ENCODE data around the gene GZMM. TPM values are rescaled to one million over a fixed set of nuclear protein-coding genes. Genes with fewer than 3 reads are reported as not detected.

The GZMM gene
- total and polyA plus RNA-seq, 2 of the 13 experiments (the other 11 are each of a cell fraction or from before 2014, with no cell fraction given) = 0.07 TPM; not detected in 1

- TF ChIP-seq KLF11 (CRISPR knock-in tag; IDR thresholded peaks at IDR 0.05) (0 out of 2 replicates have a peak, but pooled peaks have one; percentile 28), ZNF580 (CRISPR knock-in tag; IDR thresholded peaks at IDR 0.05; ENCODE audit: borderline replicate concordance, low read depth) (no peak), ZNF572 (CRISPR knock-in tag; IDR thresholded peaks at IDR 0.05) (0 out of 2 replicates have a peak, but pooled peaks have one; percentile 50), CCDC6 (CRISPR knock-in tag; IDR thresholded peaks at IDR 0.05) (no peak), CBX2 (IDR thresholded peaks at IDR 0.05; ENCODE audit: low read depth, low read length) (no peak), CBX2 (CRISPR knock-in tag; IDR thresholded peaks at IDR 0.05; ENCODE audit: low read depth) (no peak), ATAD3A (CRISPR knock-in tag; IDR thresholded peaks at IDR 0.05) (no peak), ZZZ3 (CRISPR knock-in tag; IDR thresholded peaks at IDR 0.05; ENCODE audit: borderline replicate concordance) (no peak), FOXJ3 (CRISPR knock-in tag; IDR thresholded peaks at IDR 0.05; ENCODE audit: borderline replicate concordance) (no peak; the same call in 1 of the 2 replicates), ZNF597 (CRISPR knock-in tag; IDR thresholded peaks at IDR 0.05) (no peak), ERF (CRISPR knock-in tag; IDR thresholded peaks at IDR 0.05) (no peak), HOXA5 (CRISPR knock-in tag; IDR thresholded peaks at IDR 0.05) (no peak), SRSF4 (IDR thresholded peaks at IDR 0.05; ENCODE audit: low read depth, low read length, poor library complexity, severe bottlenecking) (no peak), KDM5A (IDR thresholded peaks at IDR 0.05; ENCODE audit: borderline replicate concordance, low read length) (no peak), ZFY (CRISPR knock-in tag; IDR thresholded peaks at IDR 0.05) (peak; percentile 67), PHB2 (IDR thresholded peaks at IDR 0.05; ENCODE audit: partially characterized antibody) (no peak), DNMT3B (CRISPR knock-in tag; conservative IDR thresholded peaks at IDR 0.05) (no peak)
- TF ChIP-seq, protein P1, sequence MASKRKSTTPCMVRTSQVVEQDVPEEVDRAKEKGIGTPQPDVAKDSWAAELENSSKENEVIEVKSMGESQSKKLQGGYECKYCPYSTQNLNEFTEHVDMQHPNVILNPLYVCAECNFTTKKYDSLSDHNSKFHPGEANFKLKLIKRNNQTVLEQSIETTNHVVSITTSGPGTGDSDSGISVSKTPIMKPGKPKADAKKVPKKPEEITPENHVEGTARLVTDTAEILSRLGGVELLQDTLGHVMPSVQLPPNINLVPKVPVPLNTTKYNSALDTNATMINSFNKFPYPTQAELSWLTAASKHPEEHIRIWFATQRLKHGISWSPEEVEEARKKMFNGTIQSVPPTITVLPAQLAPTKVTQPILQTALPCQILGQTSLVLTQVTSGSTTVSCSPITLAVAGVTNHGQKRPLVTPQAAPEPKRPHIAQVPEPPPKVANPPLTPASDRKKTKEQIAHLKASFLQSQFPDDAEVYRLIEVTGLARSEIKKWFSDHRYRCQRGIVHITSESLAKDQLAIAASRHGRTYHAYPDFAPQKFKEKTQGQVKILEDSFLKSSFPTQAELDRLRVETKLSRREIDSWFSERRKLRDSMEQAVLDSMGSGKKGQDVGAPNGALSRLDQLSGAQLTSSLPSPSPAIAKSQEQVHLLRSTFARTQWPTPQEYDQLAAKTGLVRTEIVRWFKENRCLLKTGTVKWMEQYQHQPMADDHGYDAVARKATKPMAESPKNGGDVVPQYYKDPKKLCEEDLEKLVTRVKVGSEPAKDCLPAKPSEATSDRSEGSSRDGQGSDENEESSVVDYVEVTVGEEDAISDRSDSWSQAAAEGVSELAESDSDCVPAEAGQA (IDR thresholded peaks at IDR 0.05; ENCODE audit: low read depth) = no peak
- TF ChIP-seq, protein P1 (CRISPR knock-in tag; IDR thresholded peaks at IDR 0.05; ENCODE audit: borderline replicate concordance) = no peak
- TF ChIP-seq, protein P2, sequence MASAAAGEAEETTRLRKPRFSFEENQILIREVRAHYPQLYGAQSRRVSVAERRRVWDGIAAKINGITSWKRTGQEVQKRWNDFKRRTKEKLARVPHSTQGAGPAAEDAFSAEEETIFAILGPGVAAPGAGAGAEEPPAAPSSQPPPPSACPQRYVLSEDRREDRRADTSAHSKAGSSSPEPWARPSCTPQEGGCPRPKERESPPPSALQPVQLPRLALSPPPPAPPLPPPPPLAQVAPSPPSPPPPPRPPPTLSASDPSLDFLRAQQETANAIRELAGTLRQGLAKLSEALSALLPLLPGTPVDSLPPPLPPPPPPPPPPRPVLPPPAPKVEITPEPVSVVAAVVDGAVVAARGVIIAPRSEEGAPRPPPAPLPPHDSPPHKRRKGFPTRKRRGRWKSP (CRISPR knock-in tag; IDR thresholded peaks at IDR 0.05) = no peak; the same call in 1 of the 2 replicates
Observed at GRCh38 chr19:530134-531008, 13.5 kb upstream of the GZMM start (continued).

All from HepG2 (cell line).